ENCODE data around the gene HSD17B1.
"Not testable (repeated sequence)": the region's sequence is repeated elsewhere in the genome, so short reads cannot be mapped to it uniquely, and the experiment has no call there.

Gene HSD17B1

GRCh38 chr17:42543190-42544079 lies 9.3 kb upstream of the HSD17B1 start:
- TF ChIP-seq CTCF (conservative IDR thresholded peaks at IDR 0.05; ENCODE audit: low read depth) = no peak
- ChIA-PET CTCF (no interaction called here), POLR2A (ENCODE audit: low non-redundant PET) (no interaction called here)
- no peak for DNase-seq (ENCODE audit: low spot score)
- peak overlapping the region; percentile 75 for H3K27ac ChIP-seq

GRCh38 chr17:42544874-42545283 lies 7.8 kb upstream of the HSD17B1 start:
- H3K27ac ChIP-seq = peak overlapping the region; percentile 75; the same call in 1 of the 2 replicates
- ChIA-PET POLR2A (ENCODE audit: low non-redundant PET) (no interaction called here), CTCF (no interaction called here)
- no peak for DNase-seq (ENCODE audit: low spot score)
- TF ChIP-seq CTCF (conservative IDR thresholded peaks at IDR 0.05; ENCODE audit: low read depth) = no peak

GRCh38 chr17:42545755-42546505 lies 6.8 kb upstream of the HSD17B1 start:
- POLR2A ChIA-PET (ENCODE audit: low non-redundant PET) = interaction anchor here (0.6 kb wide), 1 partner anchor 360 kb away, joined by 4 read pairs; no protein-coding TSS in a partner anchor
- H3K27ac ChIP-seq = 0 out of 2 replicates have a peak overlapping the region, but pooled peaks have one; percentile 75
- DNase-seq (ENCODE audit: low spot score); CTCF ChIA-PET: not testable (repeated sequence)

GRCh38 chr17:42547001-42547461 lies 5.7 kb upstream of the HSD17B1 start:
- DNase-seq (ENCODE audit: low spot score) = no peak

GRCh38 chr17:42547698-42548069 lies 5.0 kb upstream of the HSD17B1 start:
- POLR2A ChIA-PET (ENCODE audit: low non-redundant PET) = interaction anchor here (0.6 kb wide), 1 partner anchor 227 kb away, joined by 7 read pairs; no protein-coding TSS in a partner anchor
- CTCF ChIA-PET = interaction anchor here (0.5 kb wide), 1 partner anchor 95 kb away, joined by 3 read pairs; no protein-coding TSS in a partner anchor
- no peak for DNase-seq (ENCODE audit: low spot score)
- peak overlapping the region; percentile 54 for H3K27ac ChIP-seq
- TF ChIP-seq CTCF (conservative IDR thresholded peaks at IDR 0.05; ENCODE audit: low read depth) = no peak

More at GRCh38 chr17:42547001-42547461, 5.7 kb upstream of the HSD17B1 start:
- ChIA-PET CTCF (no interaction called here), POLR2A (ENCODE audit: low non-redundant PET) (no interaction called here)
- TF ChIP-seq CTCF (conservative IDR thresholded peaks at IDR 0.05; ENCODE audit: low read depth) = no peak
- peak overlapping the region; percentile 13; the same call in 1 of the 2 replicates for H3K27ac ChIP-seq

GRCh38 chr17:42548070-42548837 lies 4.5 kb upstream of the HSD17B1 start:
- DNase-seq (ENCODE audit: low spot score) = no peak
- peak; percentile 68 for TF ChIP-seq CTCF (conservative IDR thresholded peaks at IDR 0.05; ENCODE audit: low read depth)
- H3K27ac ChIP-seq = peak overlapping the region; percentile 54
- ChIA-PET POLR2A (ENCODE audit: low non-redundant PET) (interaction anchor here (0.5 to 0.8 kb wide), 3 partner anchors 11 to 228 kb away, joined by 3 to 7 read pairs (median 3); no protein-coding TSS in a partner anchor), CTCF (interaction anchor here (0.5 to 0.9 kb wide), 4 partner anchors 29 to 236 kb away, joined by 3 to 4 read pairs (median 3); no protein-coding TSS in a partner anchor)

All from RWPE1 (cell line).